AG04450 (cell line): Measurements from ENCODE around the gene PITRM1. TPM values are rescaled to one million over a fixed set of nuclear protein-coding genes. Genes with fewer than 3 reads are reported as not detected.

Experiments used
- CTCF ChIA-PET: fragments of 300-600, 350-600 bp; formaldehyde crosslinking; extraction: SDS; loops from one replicate; lab custom pipeline; 2022; ENCODE audit warnings: antibody characterized with exemption, inconsistent platforms; lab: Charles Lee
- POLR2A ChIA-PET: fragments of 350-600 bp; formaldehyde crosslinking; extraction: SDS; loops from one replicate; lab custom pipeline; 2021; ENCODE audit warnings: antibody characterized with exemption, inconsistent platforms; lab: Yijun Ruan, JAX
- DNase-seq: peaks from one replicate; pipeline ENCODE4 v3.0.0-alpha.2; 2011; ENCODE audit warnings: low read depth, low spot score
- H3K27ac ChIP-seq: one replicate; pipeline ENCODE4 v1.5.1; 2012; ENCODE audit warnings: low read depth, low read length, control low read depth
- H3K27me3 ChIP-seq: one replicate; pipeline ENCODE4 v1.6.0; 2012; ENCODE audit warnings: low read length; ENCODE audit not compliant: control insufficient read depth, insufficient read depth
- H3K4me3 ChIP-seq: 2 replicates; pipeline ENCODE4 v1.5.1; 2011; ENCODE audit warnings: mild to moderate bottlenecking, low read depth, low read length, control low read depth
- H3K9me3 ChIP-seq: 2 replicates; pipeline ENCODE4 v1.5.1; 2012; ENCODE audit warnings: low read length; ENCODE audit not compliant: control insufficient read depth, insufficient read depth
- CTCF ChIP-seq: IDR thresholded peaks from 2 replicates; pipeline ENCODE4 v1.5.1; 2011; ENCODE audit warnings: low read depth, low read length, control low read depth, inconsistent platforms
- polyA plus RNA-seq: library from polyadenylated mRNA; depleted of rRNA; stranded (reverse); fragments of >200 nt; gene quantifications from 2 replicates; pipeline ENCODE4 v1.2.3, GENCODE V29; 2011

Gene PITRM1
- polyA plus RNA-seq, 1 experiment, result 52.8 TPM

- no peak overlapping the region for H3K27ac ChIP-seq
- POLR2A ChIA-PET, result no interaction called here
- TF ChIP-seq CTCF, result no peak
- no peak overlapping the region for H3K4me3 ChIP-seq
- CTCF ChIA-PET, result no interaction called here
- no peaks in the 10 kb centered on the region for H3K9me3 ChIP-seq
- no peaks in the 10 kb centered on the region for H3K27me3 ChIP-seq
- no peak for DNase-seq
Measured at GRCh38 chr10:3150961-3151360, 21.6 kb downstream of the PITRM1 start.

- ChIA-PET CTCF (no interaction called here), POLR2A (no interaction called here)
- DNase-seq, result no peak
- Histone ChIP-seq H3K27ac (no peak overlapping the region), H3K4me3 (no peak overlapping the region), H3K27me3 (no peaks in the 10 kb centered on the region), H3K9me3 (no peaks in the 10 kb centered on the region)
- no peak for TF ChIP-seq CTCF
Measured at GRCh38 chr10:3150366-3150765, 22.2 kb downstream of the PITRM1 start.

GRCh38 chr10:3149918-3150317, 22.7 kb downstream of the PITRM1 start:
- POLR2A ChIA-PET, result no interaction called here
- no peak for TF ChIP-seq CTCF
- Histone ChIP-seq H3K4me3 (no peak overlapping the region), H3K27ac (no peak overlapping the region), H3K9me3 (no peaks in the 10 kb centered on the region), H3K27me3 (no peaks in the 10 kb centered on the region)
- DNase-seq, result no peak
- CTCF ChIA-PET, result no interaction called here

GRCh38 chr10:3148994-3149393, 23.6 kb downstream of the PITRM1 start:
- Histone ChIP-seq H3K9me3 (no peaks in the 10 kb centered on the region), H3K27ac (no peak overlapping the region), H3K4me3 (no peak overlapping the region), H3K27me3 (no peaks in the 10 kb centered on the region)
- TF ChIP-seq CTCF, result no peak
- no peak for DNase-seq
- POLR2A ChIA-PET, result no interaction called here
- CTCF ChIA-PET, result interaction anchor here (0.5 to 1.2 kb wide), 2 partner anchors 15 to 106 kb away, joined by 3 to 4 read pairs; no protein-coding TSS in a partner anchor

- Histone ChIP-seq H3K9me3 (no peaks in the 10 kb centered on the region), H3K27ac (no peak overlapping the region), H3K4me3 (no peak overlapping the region), H3K27me3 (no peaks in the 10 kb centered on the region)
- DNase-seq, result no peak
- ChIA-PET CTCF (no interaction called here), POLR2A (no interaction called here)
- no peak for TF ChIP-seq CTCF
Measured at GRCh38 chr10:3148041-3148440, 24.5 kb downstream of the PITRM1 start.
